Measurements from ENCODE around the gene SLC46A1. TPM values are rescaled to one million over a fixed set of nuclear protein-coding genes. Genes with fewer than 3 reads are reported as not detected.
A peak's percentile ranks its signal among the peaks of the same experiment; 100 is the strongest.
"Not testable (repeated sequence)": the region's sequence is repeated elsewhere in the genome, so short reads cannot be mapped to it uniquely, and the experiment has no call there.

Gene SLC46A1
- 10 to 100 TPM in 2 of 4 donors, 1 to 10 TPM in 2; 2.5 to 92.6 (median 15.5) TPM for total RNA-seq

DNA sequence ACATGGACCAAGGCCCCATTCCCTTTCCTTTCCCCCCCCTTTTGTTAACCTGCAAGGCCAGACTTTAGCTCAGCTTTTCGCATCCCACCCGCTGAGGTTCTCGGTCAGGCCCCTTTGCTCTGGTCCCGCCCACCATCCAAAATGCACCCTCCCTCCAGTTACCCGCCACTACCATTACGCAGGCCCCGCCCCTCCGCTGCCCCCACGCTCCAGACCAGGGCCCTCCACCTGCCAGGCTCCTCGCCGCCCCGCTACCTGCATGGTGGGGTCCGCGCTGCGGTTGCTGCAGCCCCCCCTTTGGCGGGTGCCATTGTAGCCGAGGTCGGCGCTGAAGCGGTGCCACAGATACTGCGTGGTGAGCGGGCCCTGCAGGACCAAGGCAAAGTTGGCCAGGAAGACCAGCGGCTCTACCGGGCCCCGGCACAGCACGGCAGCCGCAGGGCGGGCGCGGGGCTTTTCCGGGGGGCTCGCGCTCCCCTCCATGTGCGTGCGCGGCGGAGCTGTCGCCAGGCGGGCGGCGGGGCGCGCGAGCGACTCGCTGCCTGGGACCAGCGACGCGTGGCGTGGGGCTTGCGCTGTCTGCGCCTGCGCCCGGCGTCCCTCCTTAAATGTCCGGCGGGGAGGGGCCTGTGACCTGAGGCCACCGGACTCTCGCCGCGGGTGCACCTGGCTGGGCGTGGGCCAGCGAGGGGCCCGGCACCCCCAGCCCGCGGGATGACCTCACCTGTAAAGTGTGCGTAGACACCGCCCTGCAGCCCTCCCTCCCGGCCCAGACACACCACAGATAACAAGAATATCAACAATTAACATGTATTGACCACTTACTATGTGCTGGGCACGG, at the start of gene SLC46A1:
TSS of gene SLC46A1 (minus strand) at position 581 of the 841 bp plus-strand sequence. CDS start at position 483, 98 bp downstream.
- Histone ChIP-seq H3K4me3 (peak within 1 kb of the TSS; percentile 45 to 93 (median 70)), H3K36me3 (no peaks in the 10 kb centered on the region), H3K27ac (peak within 1 kb of the TSS; percentile 16 to 79 (median 32)), H3K27me3 (no peaks in the 10 kb centered on the region), H3K4me1 (peaks cover 0 to 18% (median 2%) of the 10 kb centered on the region in 4 donors), H3K9me3 (no peaks in the 10 kb centered on the region)
- TF ChIP-seq, protein P1, sequence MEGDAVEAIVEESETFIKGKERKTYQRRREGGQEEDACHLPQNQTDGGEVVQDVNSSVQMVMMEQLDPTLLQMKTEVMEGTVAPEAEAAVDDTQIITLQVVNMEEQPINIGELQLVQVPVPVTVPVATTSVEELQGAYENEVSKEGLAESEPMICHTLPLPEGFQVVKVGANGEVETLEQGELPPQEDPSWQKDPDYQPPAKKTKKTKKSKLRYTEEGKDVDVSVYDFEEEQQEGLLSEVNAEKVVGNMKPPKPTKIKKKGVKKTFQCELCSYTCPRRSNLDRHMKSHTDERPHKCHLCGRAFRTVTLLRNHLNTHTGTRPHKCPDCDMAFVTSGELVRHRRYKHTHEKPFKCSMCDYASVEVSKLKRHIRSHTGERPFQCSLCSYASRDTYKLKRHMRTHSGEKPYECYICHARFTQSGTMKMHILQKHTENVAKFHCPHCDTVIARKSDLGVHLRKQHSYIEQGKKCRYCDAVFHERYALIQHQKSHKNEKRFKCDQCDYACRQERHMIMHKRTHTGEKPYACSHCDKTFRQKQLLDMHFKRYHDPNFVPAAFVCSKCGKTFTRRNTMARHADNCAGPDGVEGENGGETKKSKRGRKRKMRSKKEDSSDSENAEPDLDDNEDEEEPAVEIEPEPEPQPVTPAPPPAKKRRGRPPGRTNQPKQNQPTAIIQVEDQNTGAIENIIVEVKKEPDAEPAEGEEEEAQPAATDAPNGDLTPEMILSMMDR (IDR thresholded peaks at IDR 0.05) = no peak
- TF ChIP-seq POLR2A (IDR thresholded peaks at IDR 0.05) = peak in 1 of 2 donors; percentile 52
- peak; percentile 62 to 74 (median 65) for DNase-seq

- no peak for TF ChIP-seq POLR2A (IDR thresholded peaks at IDR 0.05)
- TF ChIP-seq, protein P1 (IDR thresholded peaks at IDR 0.05) = no peak
- H3K27me3 ChIP-seq = no peaks in the 10 kb centered on the region
- H3K9me3 ChIP-seq = no peaks in the 10 kb centered on the region
- H3K36me3 ChIP-seq = no peaks in the 10 kb centered on the region
- H3K4me3 ChIP-seq = no peak overlapping the region
- DNase-seq = no peak
- no peaks in the 10 kb centered on the region for H3K4me1 ChIP-seq
- H3K27ac ChIP-seq = no peak overlapping the region
Measured at GRCh38 chr17:28449859-28450258, 43.8 kb upstream of the SLC46A1 start.

GRCh38 chr17:28447396-28447760, 41.4 kb upstream of the SLC46A1 start:
- Histone ChIP-seq H3K27me3 (no peaks in the 10 kb centered on the region), H3K4me1 (no peaks in the 10 kb centered on the region), H3K36me3 (no peaks in the 10 kb centered on the region), H3K9me3 (peaks cover 0 to 4% (median 0%) of the 10 kb centered on the region in 4 donors), H3K4me3 (no peak overlapping the region), H3K27ac (no peak overlapping the region)
- TF ChIP-seq, protein P1 (IDR thresholded peaks at IDR 0.05) = no peak
- no peak for TF ChIP-seq POLR2A (IDR thresholded peaks at IDR 0.05)
- no peak for DNase-seq

DNA sequence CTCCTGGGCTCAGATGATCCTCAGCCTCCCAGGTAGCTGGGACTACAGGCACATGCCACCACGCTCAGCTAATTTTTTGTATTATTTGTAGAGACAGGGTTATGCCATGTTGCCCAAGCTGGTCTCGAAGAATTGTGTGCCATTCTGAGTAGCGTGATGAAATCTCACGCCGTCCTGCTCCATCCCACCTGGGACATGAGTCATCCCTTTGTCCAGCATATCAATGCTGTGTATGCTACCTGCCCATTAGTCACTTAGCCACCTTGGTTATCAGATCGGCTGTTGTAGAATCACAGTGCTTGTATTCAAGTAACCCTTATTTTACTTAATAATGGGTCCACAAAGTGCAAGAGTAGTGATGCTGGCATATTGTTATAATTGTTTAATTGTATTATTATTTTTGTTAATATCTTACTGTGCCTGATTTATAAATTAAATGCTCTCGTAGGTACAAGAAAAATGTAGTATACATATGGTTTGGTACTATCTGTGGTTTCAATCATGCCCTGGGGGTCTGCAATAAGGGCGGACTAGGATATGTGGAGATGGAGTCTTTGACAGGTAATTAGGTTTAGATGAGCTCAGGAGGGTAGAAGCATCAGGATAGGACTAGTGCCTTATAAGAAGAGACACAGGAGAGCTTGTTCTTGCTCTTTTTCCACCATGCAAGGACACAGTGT, 40.8 kb upstream of the SLC46A1 start:
- TF ChIP-seq, protein P1 (IDR thresholded peaks at IDR 0.05) = no peak
- TF ChIP-seq POLR2A (IDR thresholded peaks at IDR 0.05) = no peak
- peaks cover 0 to 4% (median 0%) of the 10 kb centered on the region in 4 donors for H3K9me3 ChIP-seq
- H3K27ac ChIP-seq = no peak overlapping the region
- no peaks in the 10 kb centered on the region for H3K4me1 ChIP-seq
- DNase-seq = no peak
- H3K27me3 ChIP-seq = no peaks in the 10 kb centered on the region
- no peak overlapping the region for H3K4me3 ChIP-seq
- no peaks in the 10 kb centered on the region for H3K36me3 ChIP-seq

DNA sequence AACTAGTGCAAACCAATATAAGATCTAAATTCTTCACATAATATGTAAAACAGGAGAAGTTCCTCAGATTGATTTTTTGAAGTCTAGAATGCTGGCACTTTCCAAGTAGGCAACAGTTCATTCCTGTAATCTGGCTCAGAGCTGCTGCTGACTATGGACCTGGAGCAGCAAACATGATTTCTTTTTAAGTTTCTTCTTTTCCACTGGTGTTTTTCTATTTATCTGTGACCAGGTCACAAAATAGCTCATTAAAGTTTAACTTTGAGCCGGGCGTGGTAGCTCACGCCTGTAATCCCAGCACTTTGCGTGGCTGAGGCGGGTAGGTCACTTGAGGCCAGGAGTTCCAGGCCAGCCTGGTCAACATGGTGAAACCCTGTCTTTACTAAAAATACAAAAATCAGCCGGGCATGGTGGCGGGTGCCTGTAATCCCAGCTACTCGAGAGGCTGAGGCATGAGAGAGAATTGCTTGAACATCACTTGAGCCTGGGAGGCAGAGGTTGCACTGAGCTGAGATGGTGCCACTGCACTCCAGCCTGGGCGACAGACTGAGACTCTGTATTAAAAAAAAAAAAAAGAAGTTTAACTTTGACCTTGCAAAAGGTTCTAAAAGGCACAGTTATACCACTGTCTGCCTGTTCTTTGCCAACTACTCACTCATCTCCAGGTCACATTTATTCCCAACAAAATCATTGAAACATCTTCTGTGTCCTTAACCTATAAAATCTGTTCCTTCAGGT, 38.1 kb upstream of the SLC46A1 start:
- H3K4me1 ChIP-seq = no peaks in the 10 kb centered on the region
- no peak overlapping the region for H3K4me3 ChIP-seq
- H3K36me3 ChIP-seq = no peaks in the 10 kb centered on the region
- no peaks in the 10 kb centered on the region for H3K27me3 ChIP-seq
- TF ChIP-seq POLR2A (IDR thresholded peaks at IDR 0.05) = no peak
- TF ChIP-seq, protein P1 (IDR thresholded peaks at IDR 0.05) = no peak
- DNase-seq = peak in 2 of 3 donors; percentile 59 to 66
- H3K9me3 ChIP-seq = peaks cover 0 to 4% (median 0%) of the 10 kb centered on the region in 4 donors
- H3K27ac ChIP-seq = peak overlapping the region in 1 of 4 donors; percentile 47

DNA sequence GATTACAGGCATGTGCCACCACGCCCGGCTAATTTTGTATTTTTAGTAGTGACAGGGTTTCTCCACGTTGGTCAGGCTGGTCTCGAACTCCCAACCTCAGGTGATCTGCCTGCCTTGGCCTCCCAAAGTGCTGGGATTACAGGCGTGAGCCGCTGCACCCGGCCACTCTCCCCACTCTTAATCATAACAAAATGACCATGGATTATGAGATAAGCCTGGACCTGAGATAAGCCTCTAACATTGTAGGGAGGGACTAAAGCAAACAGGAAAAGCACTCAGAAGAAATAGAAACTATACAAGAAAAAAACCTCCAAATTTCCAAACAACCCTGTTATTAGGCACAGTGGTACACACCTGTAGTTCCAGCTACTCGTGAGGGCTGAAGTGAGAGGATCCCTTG, 28.3 kb upstream of the SLC46A1 start:
- H3K36me3 ChIP-seq, H3K4me1 ChIP-seq, H3K27ac ChIP-seq, DNase-seq, H3K9me3 ChIP-seq, H3K4me3 ChIP-seq, H3K27me3 ChIP-seq: not testable (repeated sequence)

Measured in Peyer's patch (tissue), 4 donors.